ENCODE data around the gene PYM1.

- no peak for TF ChIP-seq CTCF (IDR thresholded peaks at IDR 0.05)
- TF ChIP-seq POLR2A (IDR thresholded peaks at IDR 0.05): no peak
These were observed 1.6 kb downstream of the PYM1 start for GRCh38 chr12:55925870-55926737.
